Adipocyte (in vitro differentiated cells): ENCODE data around the gene UHRF2.

ENCODE experiments used
- DNase-seq: peaks from one replicate; pipeline ENCODE4 v3.0.0-alpha.2; 2015; ENCODE audit warnings: low read depth
- H3K27me3 ChIP-seq: replicated peaks from 2 replicates; pipeline ENCODE4 v1.7.0; 2013; ENCODE audit warnings: mild to moderate bottlenecking, low read length, moderate library complexity; ENCODE audit not compliant: control insufficient read depth, insufficient read depth
- H3K36me3 ChIP-seq: 2 replicates; pipeline ENCODE4 v1.7.0; 2013; ENCODE audit warnings: low read length, mild to moderate bottlenecking, moderate library complexity; ENCODE audit not compliant: control insufficient read depth, insufficient read depth, severe bottlenecking
- H3K4me1 ChIP-seq: 2 replicates; pipeline ENCODE4 v1.7.0; 2013; ENCODE audit warnings: mild to moderate bottlenecking, low read length, moderate library complexity; ENCODE audit not compliant: control insufficient read depth, insufficient read depth
- H3K4me3 ChIP-seq: 2 replicates; pipeline ENCODE4 v1.7.0; 2013; ENCODE audit warnings: mild to moderate bottlenecking, low read length, moderate library complexity
- H3K9ac ChIP-seq: 2 replicates; pipeline ENCODE4 v1.7.0; 2013; ENCODE audit warnings: mild to moderate bottlenecking, low read length, moderate library complexity
- H3K9me3 ChIP-seq: 2 replicates; pipeline ENCODE4 v1.7.0; 2013; ENCODE audit warnings: mild to moderate bottlenecking, low read length, moderate library complexity; ENCODE audit not compliant: control insufficient read depth

UHRF2 gene

GRCh38 chr9:6409811-6410210, 3.2 kb upstream of the UHRF2 start:
- Histone ChIP-seq H3K4me1 (peaks cover 29% of the 10 kb centered on the region), H3K9me3 (no peaks in the 10 kb centered on the region), H3K4me3 (no peak overlapping the region), H3K36me3 (no peaks in the 10 kb centered on the region), H3K9ac (no peak overlapping the region), H3K27me3 (no peaks in the 10 kb centered on the region)
- no peak for DNase-seq

GRCh38 chr9:6410633-6411032, 2.4 kb upstream of the UHRF2 start:
- no peak overlapping the region for H3K4me3 ChIP-seq
- H3K27me3 ChIP-seq, result no peaks in the 10 kb centered on the region
- no peaks in the 10 kb centered on the region for H3K36me3 ChIP-seq
- H3K4me1 ChIP-seq, result peaks cover 30% of the 10 kb centered on the region
- DNase-seq, result no peak
- H3K9me3 ChIP-seq, result no peaks in the 10 kb centered on the region
- H3K9ac ChIP-seq, result no peak overlapping the region

GRCh38 chr9:6413365-6414246, 607 bp downstream of the UHRF2 start:
- Histone ChIP-seq H3K4me1 (peaks cover 37% of the 10 kb centered on the region), H3K36me3 (no peaks in the 10 kb centered on the region), H3K9ac (peak overlapping the region; percentile 95), H3K9me3 (no peaks in the 10 kb centered on the region), H3K4me3 (peak overlapping the region; percentile 96), H3K27me3 (no peaks in the 10 kb centered on the region)
- DNase-seq, result peak; percentile 59

GRCh38 chr9:6414247-6414641, 1.2 kb downstream of the UHRF2 start:
- H3K4me3 ChIP-seq, result peak overlapping the region; percentile 96
- peaks cover 35% of the 10 kb centered on the region for H3K4me1 ChIP-seq
- H3K27me3 ChIP-seq, result no peaks in the 10 kb centered on the region
- no peaks in the 10 kb centered on the region for H3K9me3 ChIP-seq
- H3K9ac ChIP-seq, result peak overlapping the region; percentile 95
- peak; percentile 79 for DNase-seq
- no peaks in the 10 kb centered on the region for H3K36me3 ChIP-seq

- no peaks in the 10 kb centered on the region for H3K27me3 ChIP-seq
- peaks cover 35% of the 10 kb centered on the region for H3K4me1 ChIP-seq
- H3K36me3 ChIP-seq, result no peaks in the 10 kb centered on the region
- DNase-seq, result no peak
- H3K9me3 ChIP-seq, result no peaks in the 10 kb centered on the region
- H3K9ac ChIP-seq, result peak overlapping the region; percentile 95
- peak overlapping the region; percentile 96 for H3K4me3 ChIP-seq
Observed at GRCh38 chr9:6415266-6415665, 2.3 kb downstream of the UHRF2 start.

GRCh38 chr9:6417186-6417585, 4.2 kb downstream of the UHRF2 start:
- H3K4me1 ChIP-seq, result peaks cover 31% of the 10 kb centered on the region
- H3K9me3 ChIP-seq, result no peaks in the 10 kb centered on the region
- no peak for DNase-seq
- no peak overlapping the region for H3K9ac ChIP-seq
- H3K4me3 ChIP-seq, result no peak overlapping the region
- no peaks in the 10 kb centered on the region for H3K27me3 ChIP-seq
- peaks cover 2% of the 10 kb centered on the region for H3K36me3 ChIP-seq

GRCh38 chr9:6418764-6419163, 5.8 kb downstream of the UHRF2 start:
- Histone ChIP-seq H3K9ac (no peak overlapping the region), H3K4me1 (peaks cover 27% of the 10 kb centered on the region), H3K4me3 (no peak overlapping the region), H3K27me3 (no peaks in the 10 kb centered on the region), H3K9me3 (no peaks in the 10 kb centered on the region), H3K36me3 (peaks cover 5% of the 10 kb centered on the region)
- no peak for DNase-seq

- peaks cover 5% of the 10 kb centered on the region for H3K4me1 ChIP-seq
- no peak overlapping the region for H3K4me3 ChIP-seq
- H3K27me3 ChIP-seq, result no peaks in the 10 kb centered on the region
- H3K9ac ChIP-seq, result no peak overlapping the region
- no peak for DNase-seq
- H3K9me3 ChIP-seq, result no peaks in the 10 kb centered on the region
- H3K36me3 ChIP-seq, result peaks cover 5% of the 10 kb centered on the region
Observed at GRCh38 chr9:6424940-6425339, 11.9 kb downstream of the UHRF2 start.

GRCh38 chr9:6426117-6426516, 13.1 kb downstream of the UHRF2 start:
- no peaks in the 10 kb centered on the region for H3K9me3 ChIP-seq
- H3K36me3 ChIP-seq, result peaks cover 5% of the 10 kb centered on the region
- DNase-seq, result peak; percentile 56
- peaks cover 14% of the 10 kb centered on the region for H3K4me1 ChIP-seq
- H3K27me3 ChIP-seq, result no peaks in the 10 kb centered on the region
- no peak overlapping the region for H3K9ac ChIP-seq
- H3K4me3 ChIP-seq, result no peak overlapping the region

GRCh38 chr9:6428940-6429889, 16.2 kb downstream of the UHRF2 start:
- Histone ChIP-seq H3K27me3 (no peaks in the 10 kb centered on the region), H3K4me3 (no peak overlapping the region), H3K9me3 (no peaks in the 10 kb centered on the region), H3K9ac (no peak overlapping the region), H3K4me1 (peaks cover 25% of the 10 kb centered on the region), H3K36me3 (no peaks in the 10 kb centered on the region)
- DNase-seq, result no peak

- Histone ChIP-seq H3K4me1 (peaks cover 27% of the 10 kb centered on the region), H3K4me3 (no peak overlapping the region), H3K27me3 (no peaks in the 10 kb centered on the region), H3K9ac (no peak overlapping the region), H3K36me3 (no peaks in the 10 kb centered on the region), H3K9me3 (no peaks in the 10 kb centered on the region)
- no peak for DNase-seq
Observed at GRCh38 chr9:6431038-6431437, 18.0 kb downstream of the UHRF2 start.
